Muscle of back (tissue), 11 donors: ENCODE results near the gene ATP1A2. TPM values are rescaled to one million over a fixed set of nuclear protein-coding genes. Genes with fewer than 3 reads are reported as not detected.
A peak's percentile ranks its signal among the peaks of the same experiment; 100 is the strongest.

Experiments
- DNase-seq, 3 donors: peaks; one replicate each; pipeline versions ENCODE4 v3.0.0 to v3.0.0-alpha.2; 2013
- polyA plus RNA-seq, 10 donors: library from polyadenylated mRNA; unstranded; fragments of 120-200 nt; gene quantifications; one replicate each; pipeline ENCODE4 v1.2.1, GENCODE V29; 2013; ENCODE audit not compliant: insufficient read length in 10 of 10

The ATP1A2 gene
- polyA plus RNA-seq, 10 donors, result 30.5 to 114 (median 76.2) TPM

- peak in 2 of 3 donors; percentile 54 to 85 for DNase-seq
Observed at GRCh38 chr1:160083968-160084770, 31.4 kb upstream of the ATP1A2 start.

- no peak for DNase-seq
Observed at GRCh38 chr1:160084771-160085321, 30.7 kb upstream of the ATP1A2 start.

GRCh38 chr1:160085686-160086455 is 29.7 kb upstream of the ATP1A2 start:
- DNase-seq, result peak in 2 of 3 donors; percentile 83 to 89

GRCh38 chr1:160086456-160086892 is 29.1 kb upstream of the ATP1A2 start:
- DNase-seq, result peak in 2 of 3 donors; percentile 80 to 85

GRCh38 chr1:160087118-160087662 is 28.4 kb upstream of the ATP1A2 start:
- no peak for DNase-seq

- DNase-seq, result no peak
Observed at GRCh38 chr1:160089883-160090282, 25.7 kb upstream of the ATP1A2 start.

- DNase-seq, result no peak
Observed at GRCh38 chr1:160090760-160091159, 24.8 kb upstream of the ATP1A2 start.

- DNase-seq, result no peak
Observed at GRCh38 chr1:160091666-160092223, 23.8 kb upstream of the ATP1A2 start.

- no peak for DNase-seq
Observed at GRCh38 chr1:160092366-160093068, 23.0 kb upstream of the ATP1A2 start.

- DNase-seq, result no peak
Observed at GRCh38 chr1:160093069-160093395, 22.5 kb upstream of the ATP1A2 start.

- no peak for DNase-seq
Observed at GRCh38 chr1:160093624-160094290, 21.8 kb upstream of the ATP1A2 start.

- DNase-seq, result no peak
Observed at GRCh38 chr1:160094291-160094625, 21.3 kb upstream of the ATP1A2 start.

GRCh38 chr1:160094806-160095205 is 20.8 kb upstream of the ATP1A2 start:
- no peak for DNase-seq

GRCh38 chr1:160095382-160096105 is 20.0 kb upstream of the ATP1A2 start:
- no peak for DNase-seq

- no peak for DNase-seq
Observed at GRCh38 chr1:160096274-160097116, 19.1 kb upstream of the ATP1A2 start.

- DNase-seq, result no peak
Observed at GRCh38 chr1:160097151-160097910, 18.2 kb upstream of the ATP1A2 start.

GRCh38 chr1:160097911-160098851 is 17.4 kb upstream of the ATP1A2 start, which contains the start of gene IGSF8:
Gene IGSF8, minus strand, starts transcription at chr1:160098619. Its CDS starts 147 bp downstream, at chr1:160098472.
- peak; percentile 75 to 94 (median 87) for DNase-seq
